ENCODE measurements around the gene SEZ6L2. TPM values are rescaled to one million over a fixed set of nuclear protein-coding genes. Genes with fewer than 3 reads are reported as not detected.

Gene SEZ6L2
- total RNA-seq, 1 experiment from 2014 or later, result 68.9 TPM

GRCh38 chr16:29898135-29898803, 1.1 kb downstream of the SEZ6L2 start:
- intact Hi-C loops (cut with micrococcal nuclease; ENCODE audit: unreplicated experiment), result loop anchor here (2.0 to 5.0 kb wide), 2 partner anchors 36 to 107 kb away; partner anchors contain the start of gene CDIPT
- peaks cover 39% of the 10 kb centered on the region for H3K36me3 Mint-ChIP-seq (ENCODE audit: insufficient read depth, unreplicated experiment)
- no peaks in the 10 kb centered on the region for H3K9me3 Mint-ChIP-seq (ENCODE audit: low read depth, unreplicated experiment)
- DNase-seq, result no peak
- CTCF ChIA-PET, result interaction anchor here (0.6 to 1.4 kb wide), 2 partner anchors 148 to 197 kb away, joined by 6 to 7 read pairs; no protein-coding TSS in a partner anchor
- peak overlapping the region; percentile 89 for H3K4me3 Mint-ChIP-seq (ENCODE audit: low read depth, unreplicated experiment)
- no TSS peak for BruUV-seq (replicated peaks)
- peak overlapping the region; percentile 41 for H3K27ac Mint-ChIP-seq (ENCODE audit: unreplicated experiment)
- TF ChIP-seq CTCF (IDR thresholded peaks at IDR 0.05; ENCODE audit: unreplicated experiment), result no peak
- no peaks in the 10 kb centered on the region for H3K27me3 Mint-ChIP-seq (ENCODE audit: unreplicated experiment)
- peaks cover 17% of the 10 kb centered on the region for H3K4me1 Mint-ChIP-seq (ENCODE audit: low read depth, unreplicated experiment)

- peaks cover 34% of the 10 kb centered on the region for H3K36me3 Mint-ChIP-seq (ENCODE audit: insufficient read depth, unreplicated experiment)
- no peak for TF ChIP-seq CTCF (IDR thresholded peaks at IDR 0.05; ENCODE audit: unreplicated experiment)
- CTCF ChIA-PET, result no interaction called here
- H3K4me3 Mint-ChIP-seq (ENCODE audit: low read depth, unreplicated experiment), result no peak overlapping the region
- no peaks in the 10 kb centered on the region for H3K27me3 Mint-ChIP-seq (ENCODE audit: unreplicated experiment)
- no peak overlapping the region for H3K27ac Mint-ChIP-seq (ENCODE audit: unreplicated experiment)
- intact Hi-C loops (cut with micrococcal nuclease; ENCODE audit: unreplicated experiment), result loop anchor here (5.0 kb wide), 1 partner anchor 35 kb away; the partner anchor contains the start of gene CDIPT
- BruUV-seq (replicated peaks), result no TSS peak
- peaks cover 15% of the 10 kb centered on the region for H3K4me1 Mint-ChIP-seq (ENCODE audit: low read depth, unreplicated experiment)
- DNase-seq, result no peak
- H3K9me3 Mint-ChIP-seq (ENCODE audit: low read depth, unreplicated experiment), result no peaks in the 10 kb centered on the region
Measured at GRCh38 chr16:29897333-29897732, 2.0 kb downstream of the SEZ6L2 start.

GRCh38 chr16:29896841-29897240, 2.5 kb downstream of the SEZ6L2 start:
- BruUV-seq (replicated peaks), result no TSS peak
- CTCF ChIA-PET, result no interaction called here
- no peak overlapping the region for H3K27ac Mint-ChIP-seq (ENCODE audit: unreplicated experiment)
- H3K9me3 Mint-ChIP-seq (ENCODE audit: low read depth, unreplicated experiment), result no peaks in the 10 kb centered on the region
- H3K36me3 Mint-ChIP-seq (ENCODE audit: insufficient read depth, unreplicated experiment), result peaks cover 29% of the 10 kb centered on the region
- H3K4me1 Mint-ChIP-seq (ENCODE audit: low read depth, unreplicated experiment), result peaks cover 10% of the 10 kb centered on the region
- H3K4me3 Mint-ChIP-seq (ENCODE audit: low read depth, unreplicated experiment), result no peak overlapping the region
- no peak for DNase-seq
- H3K27me3 Mint-ChIP-seq (ENCODE audit: unreplicated experiment), result no peaks in the 10 kb centered on the region
- intact Hi-C loops (cut with micrococcal nuclease; ENCODE audit: unreplicated experiment), result loop anchor here (5.0 kb wide), 1 partner anchor 35 kb away; the partner anchor contains the start of gene CDIPT
- TF ChIP-seq CTCF (IDR thresholded peaks at IDR 0.05; ENCODE audit: unreplicated experiment), result no peak

- H3K9me3 Mint-ChIP-seq (ENCODE audit: low read depth, unreplicated experiment), result no peaks in the 10 kb centered on the region
- H3K27me3 Mint-ChIP-seq (ENCODE audit: unreplicated experiment), result no peaks in the 10 kb centered on the region
- TF ChIP-seq CTCF (IDR thresholded peaks at IDR 0.05; ENCODE audit: unreplicated experiment), result no peak
- no TSS peak for BruUV-seq (replicated peaks)
- intact Hi-C loops (cut with micrococcal nuclease; ENCODE audit: unreplicated experiment), result no loop called here
- H3K4me3 Mint-ChIP-seq (ENCODE audit: low read depth, unreplicated experiment), result no peak overlapping the region
- CTCF ChIA-PET, result interaction anchor here (0.6 kb wide), 2 partner anchors 31 to 47 kb away, joined by 3 read pairs; partner anchors contain the start of gene CDIPT
- peaks cover 9% of the 10 kb centered on the region for H3K4me1 Mint-ChIP-seq (ENCODE audit: low read depth, unreplicated experiment)
- DNase-seq, result no peak
- H3K36me3 Mint-ChIP-seq (ENCODE audit: insufficient read depth, unreplicated experiment), result peaks cover 6% of the 10 kb centered on the region
- H3K27ac Mint-ChIP-seq (ENCODE audit: unreplicated experiment), result no peak overlapping the region
Measured at GRCh38 chr16:29894352-29894751, 5.0 kb downstream of the SEZ6L2 start.

Data from Calu3 (cell line).